LNCAP (cell line): Measurements from ENCODE around the gene DDX54.

Source experiments
- TF ChIP-seq, protein P1 (sequence below): fragments of 450-650 bp; IDR thresholded peaks from 2 replicates; pipeline ENCODE4 v1.5.1; 2017; ENCODE audit warnings: mild to moderate bottlenecking

Gene DDX54

DNA sequence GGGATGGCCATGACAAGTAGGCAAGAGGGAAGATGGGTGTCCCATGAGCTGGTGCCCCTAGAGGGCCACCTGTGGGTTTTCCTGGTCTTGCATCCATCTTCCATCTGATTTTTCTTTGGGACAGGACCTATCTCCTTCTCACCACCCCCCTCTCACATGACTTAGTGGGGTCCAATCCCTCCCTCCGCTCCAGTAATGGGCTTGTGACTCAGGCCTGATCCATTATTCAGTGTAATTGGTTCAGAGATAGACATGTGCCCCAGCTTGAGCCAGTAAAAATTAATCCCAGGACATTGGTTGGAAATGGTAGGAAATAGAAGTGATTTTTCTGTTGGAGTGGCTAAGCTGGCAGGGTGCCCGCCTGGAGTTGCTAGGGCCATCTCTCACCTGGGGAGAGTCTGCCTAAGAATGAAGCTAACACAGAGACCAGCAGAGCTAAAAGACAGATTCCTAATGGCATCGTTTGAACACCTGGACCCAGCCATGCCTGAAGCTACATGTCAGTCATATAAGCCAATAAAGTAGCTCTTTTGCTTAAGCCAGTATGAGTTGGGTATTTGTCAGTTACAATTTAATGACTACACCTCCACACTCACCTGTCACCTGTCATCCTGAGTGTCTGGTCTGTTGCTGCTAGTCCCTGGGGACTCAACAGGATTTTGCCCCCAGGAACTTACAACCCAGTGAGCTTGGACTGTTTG is 64.5 kb downstream of the DDX54 start:
- TF ChIP-seq, protein P1, sequence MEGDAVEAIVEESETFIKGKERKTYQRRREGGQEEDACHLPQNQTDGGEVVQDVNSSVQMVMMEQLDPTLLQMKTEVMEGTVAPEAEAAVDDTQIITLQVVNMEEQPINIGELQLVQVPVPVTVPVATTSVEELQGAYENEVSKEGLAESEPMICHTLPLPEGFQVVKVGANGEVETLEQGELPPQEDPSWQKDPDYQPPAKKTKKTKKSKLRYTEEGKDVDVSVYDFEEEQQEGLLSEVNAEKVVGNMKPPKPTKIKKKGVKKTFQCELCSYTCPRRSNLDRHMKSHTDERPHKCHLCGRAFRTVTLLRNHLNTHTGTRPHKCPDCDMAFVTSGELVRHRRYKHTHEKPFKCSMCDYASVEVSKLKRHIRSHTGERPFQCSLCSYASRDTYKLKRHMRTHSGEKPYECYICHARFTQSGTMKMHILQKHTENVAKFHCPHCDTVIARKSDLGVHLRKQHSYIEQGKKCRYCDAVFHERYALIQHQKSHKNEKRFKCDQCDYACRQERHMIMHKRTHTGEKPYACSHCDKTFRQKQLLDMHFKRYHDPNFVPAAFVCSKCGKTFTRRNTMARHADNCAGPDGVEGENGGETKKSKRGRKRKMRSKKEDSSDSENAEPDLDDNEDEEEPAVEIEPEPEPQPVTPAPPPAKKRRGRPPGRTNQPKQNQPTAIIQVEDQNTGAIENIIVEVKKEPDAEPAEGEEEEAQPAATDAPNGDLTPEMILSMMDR = no peak

DNA sequence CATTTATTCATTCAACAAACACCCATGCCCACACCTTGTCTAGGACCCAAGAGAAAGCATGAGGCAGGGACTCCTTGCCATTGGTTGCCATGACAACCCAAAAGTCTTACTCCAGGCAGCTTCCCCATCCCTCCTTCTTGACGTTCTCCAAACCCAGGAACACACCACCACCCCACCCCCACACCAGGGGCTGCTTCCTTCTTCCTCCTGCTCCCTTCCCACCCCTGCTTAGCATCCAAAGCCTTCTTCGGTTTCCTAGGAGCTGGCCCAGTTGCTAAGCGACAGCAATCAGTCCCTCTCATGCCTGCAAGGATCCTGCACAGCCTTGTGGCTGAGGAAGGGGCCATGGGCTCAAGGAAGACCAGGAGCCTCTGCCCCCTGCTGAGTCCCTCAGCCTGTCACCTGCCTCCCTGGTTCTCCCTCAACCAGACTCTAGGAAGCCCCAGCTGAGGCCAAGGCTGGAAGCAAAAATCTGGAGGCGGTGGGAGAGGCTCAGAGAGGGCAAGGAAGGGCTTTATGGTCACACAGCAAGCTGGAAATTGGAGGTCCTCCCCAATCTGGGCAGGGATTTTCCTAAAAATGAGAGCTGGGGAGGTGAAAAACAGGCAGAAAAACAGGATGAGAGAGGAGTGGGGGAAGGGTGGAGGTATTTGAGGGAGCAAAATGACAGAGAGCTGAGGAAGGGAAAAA is 65.2 kb downstream of the DDX54 start:
- TF ChIP-seq, protein P1 = no peak

DNA sequence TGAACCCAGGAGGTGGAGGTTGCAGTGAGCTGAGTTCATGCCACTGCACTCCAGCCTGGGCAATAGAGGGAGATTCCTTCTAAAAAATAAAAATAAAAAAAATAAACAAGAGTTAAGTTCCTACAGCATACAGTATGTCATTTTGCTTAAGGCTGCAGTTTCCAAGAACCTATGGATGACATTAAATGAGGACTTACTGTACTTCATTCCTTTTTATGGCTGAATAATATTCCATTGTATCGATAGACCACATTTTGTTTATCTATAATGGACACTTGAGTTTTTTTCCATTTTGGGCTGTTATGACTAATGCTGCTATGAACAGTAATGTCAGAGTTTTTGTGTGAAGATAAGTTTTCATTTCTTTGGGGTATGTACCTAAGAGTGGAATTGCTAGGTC is 67.1 kb downstream of the DDX54 start:
- TF ChIP-seq, protein P1 = no peak

DNA sequence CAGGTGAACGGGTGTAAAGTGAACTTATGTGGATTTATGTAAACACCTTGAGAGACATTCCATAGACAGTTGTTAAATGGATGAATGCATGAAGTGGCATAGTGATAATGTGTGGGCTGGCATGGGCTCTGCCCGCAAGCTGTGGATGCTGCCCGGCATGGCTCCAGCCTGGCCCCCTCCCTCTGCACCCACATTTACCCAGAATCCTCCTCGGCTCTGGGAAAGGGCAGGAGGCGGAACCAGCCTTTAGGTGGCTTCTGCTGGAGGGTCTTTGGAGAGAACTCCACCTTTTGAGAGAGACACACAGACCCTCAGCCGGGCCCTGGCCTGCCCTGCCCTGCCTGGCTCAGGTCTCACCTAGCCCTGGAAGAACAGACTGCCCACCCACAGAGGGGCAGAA is 68.4 kb downstream of the DDX54 start:
- TF ChIP-seq, protein P1 = no peak

DNA sequence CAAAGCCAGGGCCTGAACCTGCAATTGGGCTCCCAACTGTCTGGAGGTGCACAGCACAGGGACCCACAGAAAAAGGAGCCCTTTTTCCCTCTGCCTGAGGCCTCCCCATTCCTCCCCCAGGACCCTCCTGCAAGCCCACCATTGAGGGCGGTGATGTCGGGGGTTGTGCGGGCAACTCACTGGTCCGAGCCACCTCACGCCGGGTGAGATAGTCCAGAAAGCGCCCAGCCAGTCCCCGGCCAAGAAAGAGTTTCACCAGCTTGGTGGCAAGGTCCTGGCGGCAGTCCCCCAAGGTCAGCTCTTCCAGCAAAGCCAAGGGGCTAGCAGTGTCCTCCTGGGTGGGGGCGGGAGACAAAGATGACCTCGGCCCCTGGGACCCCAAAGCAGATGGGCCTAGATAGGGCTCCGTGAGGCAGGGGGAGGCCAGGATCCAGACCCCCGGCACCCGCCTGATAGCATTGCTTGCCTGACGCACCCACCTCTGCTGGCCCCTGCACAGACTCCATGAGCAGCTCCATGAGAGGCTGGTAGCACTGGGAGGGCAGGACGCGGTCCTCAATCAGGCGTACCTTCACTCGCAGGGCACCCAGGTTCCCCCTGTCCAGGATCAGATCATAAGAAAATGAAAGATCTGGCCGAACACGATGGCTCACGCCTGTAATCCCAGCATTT is 69.7 kb downstream of the DDX54 start:
- TF ChIP-seq, protein P1 = no peak

DNA sequence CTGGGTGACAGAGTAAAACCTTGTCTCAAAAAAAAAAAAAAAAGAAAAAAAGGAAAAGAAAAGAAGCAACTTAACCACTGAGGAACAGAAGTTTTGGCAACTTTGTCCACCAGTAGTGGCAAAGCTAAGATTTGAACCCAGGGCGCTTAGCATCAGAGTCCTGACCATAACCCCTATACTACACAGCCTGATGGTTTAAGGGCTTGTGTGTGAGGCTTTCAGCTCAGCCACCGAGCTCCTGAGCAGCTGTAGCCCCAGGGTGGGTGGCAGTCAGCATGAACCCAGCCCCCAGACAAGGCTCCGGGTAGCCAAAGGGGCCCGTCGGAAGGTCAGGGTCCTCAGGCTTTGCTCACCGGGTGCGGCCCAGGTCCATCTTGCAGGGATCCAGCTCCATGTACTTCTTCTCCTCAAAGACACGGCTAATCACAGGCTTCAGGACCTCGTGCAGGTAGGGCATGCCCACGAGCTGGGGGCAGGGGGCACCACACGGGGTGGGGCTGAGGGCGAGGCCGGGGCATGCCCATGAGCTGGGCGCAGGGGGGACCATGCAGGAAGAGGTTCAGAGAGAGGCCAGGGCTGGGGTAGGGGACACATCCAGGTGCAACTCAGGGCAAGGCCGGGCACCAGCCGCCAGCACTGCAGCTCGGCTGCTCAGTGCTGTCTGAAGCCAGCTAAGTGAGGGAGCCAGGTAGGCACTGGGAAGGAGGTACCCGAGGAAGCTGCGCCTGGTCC is 70.7 kb downstream of the DDX54 start:
- TF ChIP-seq, protein P1 = no peak

DNA sequence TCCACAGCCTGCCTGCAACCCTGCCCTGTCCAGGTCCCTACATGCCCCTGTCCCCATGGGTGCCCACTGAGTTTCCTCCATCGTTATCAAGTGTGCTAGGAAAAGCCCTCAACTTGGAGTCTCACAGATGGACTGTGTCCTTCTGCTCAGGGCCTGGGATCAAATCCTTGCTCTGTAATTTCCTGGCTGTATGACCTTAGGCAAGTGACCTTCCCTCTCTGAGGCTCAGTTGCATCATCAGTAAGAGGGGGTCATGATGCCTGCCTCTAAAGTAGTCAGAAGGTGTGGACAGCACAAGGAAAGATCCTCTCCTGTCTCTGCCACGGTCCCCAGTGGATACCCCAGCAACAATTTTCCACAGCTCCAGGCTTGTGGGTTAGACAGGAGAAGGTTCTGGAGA is 71.9 kb downstream of the DDX54 start:
- TF ChIP-seq, protein P1 = no peak
